ENCODE measurements around the gene CCDC12.

The CCDC12 gene

GRCh38 chr3:46935168-46935858 is 41.2 kb downstream of the CCDC12 start:
- TF ChIP-seq TEAD4 (IDR thresholded peaks at IDR 0.05): peak; percentile 89
- TF ChIP-seq YY1 (IDR thresholded peaks at IDR 0.05; ENCODE audit: low read depth): no peak
- TF ChIP-seq EP300 (IDR thresholded peaks at IDR 0.05; ENCODE audit: borderline replicate concordance): peak; percentile 27; the same call in 1 of the 2 replicates
- TF ChIP-seq REST (IDR thresholded peaks at IDR 0.05; ENCODE audit: low read depth): no peak
- TF ChIP-seq MAX (IDR thresholded peaks at IDR 0.05): no peak
- TF ChIP-seq NFIC (IDR thresholded peaks at IDR 0.05): 0 out of 2 replicates have a peak, but pooled peaks have one; percentile 17
- TF ChIP-seq USF1 (IDR thresholded peaks at IDR 0.05): no peak
- TF ChIP-seq CEBPB (IDR thresholded peaks at IDR 0.05): no peak

GRCh38 chr3:46934498-46935167 is 41.9 kb downstream of the CCDC12 start:
- TF ChIP-seq NFIC (IDR thresholded peaks at IDR 0.05) (peak; percentile 64), EP300 (IDR thresholded peaks at IDR 0.05; ENCODE audit: borderline replicate concordance) (peak; percentile 26; the same call in 1 of the 2 replicates), CREB1 (IDR thresholded peaks at IDR 0.05; ENCODE audit: low read depth) (no peak)

- TF ChIP-seq EGR1 (IDR thresholded peaks at IDR 0.05): no peak
- TF ChIP-seq NFIC (IDR thresholded peaks at IDR 0.05): peak; percentile 37; the same call in 1 of the 2 replicates
Observed at GRCh38 chr3:46934072-46934471, 42.5 kb downstream of the CCDC12 start.

GRCh38 chr3:46933261-46933660 is 43.3 kb downstream of the CCDC12 start:
- no peak for TF ChIP-seq TAF1 (IDR thresholded peaks at IDR 0.05; ENCODE audit: low read depth)
- no peak for TF ChIP-seq MAX (IDR thresholded peaks at IDR 0.05)
- no peak for TF ChIP-seq YY1 (IDR thresholded peaks at IDR 0.05; ENCODE audit: low read depth)
- no peak for TF ChIP-seq CEBPB (IDR thresholded peaks at IDR 0.05)
- TF ChIP-seq RAD21 (IDR thresholded peaks at IDR 0.05; ENCODE audit: low read depth): no peak
- no peak for TF ChIP-seq ZBTB7A (IDR thresholded peaks at IDR 0.05; ENCODE audit: low read depth)
- no peak for TF ChIP-seq USF1 (IDR thresholded peaks at IDR 0.05)
- no peak for TF ChIP-seq TEAD4 (IDR thresholded peaks at IDR 0.05)
- no peak for TF ChIP-seq CREB1 (IDR thresholded peaks at IDR 0.05; ENCODE audit: low read depth)
- TF ChIP-seq EP300 (IDR thresholded peaks at IDR 0.05; ENCODE audit: borderline replicate concordance): no peak
- TF ChIP-seq FOXM1 (IDR thresholded peaks at IDR 0.05; ENCODE audit: borderline replicate concordance, low read depth): no peak
- TF ChIP-seq NFIC (IDR thresholded peaks at IDR 0.05): no peak
- TF ChIP-seq REST (IDR thresholded peaks at IDR 0.05; ENCODE audit: low read depth): no peak

GRCh38 chr3:46932455-46933225 is 43.9 kb downstream of the CCDC12 start:
- TF ChIP-seq YY1 (IDR thresholded peaks at IDR 0.05; ENCODE audit: low read depth) (no peak), TAF1 (IDR thresholded peaks at IDR 0.05; ENCODE audit: low read depth) (no peak), USF1 (IDR thresholded peaks at IDR 0.05) (no peak), NFIC (IDR thresholded peaks at IDR 0.05) (no peak), RAD21 (IDR thresholded peaks at IDR 0.05; ENCODE audit: low read depth) (no peak), CREB1 (IDR thresholded peaks at IDR 0.05; ENCODE audit: low read depth) (no peak), CEBPB (IDR thresholded peaks at IDR 0.05) (no peak), ZBTB7A (IDR thresholded peaks at IDR 0.05; ENCODE audit: low read depth) (no peak), REST (IDR thresholded peaks at IDR 0.05; ENCODE audit: low read depth) (no peak), EGR1 (IDR thresholded peaks at IDR 0.05) (no peak)
